GM21619 (cell line): ENCODE results near the gene SMARCAD1.
"Not testable (repeated sequence)": the region's sequence is repeated elsewhere in the genome, so short reads cannot be mapped to it uniquely, and the experiment has no call there.

Experiments
- ATAC-seq: cut with Tn5 transposase; IDR thresholded peaks from one replicate; pipeline ENCODE4 v1.9.1; 2021; ENCODE audit not compliant: unreplicated experiment

Gene SMARCAD1

GRCh38 chr4:94285666-94286065, 78.0 kb downstream of the SMARCAD1 start:
- ATAC-seq, result no peak

GRCh38 chr4:94290245-94290644, 82.6 kb downstream of the SMARCAD1 start:
- ATAC-seq, result no peak

GRCh38 chr4:94293981-94294380, 86.3 kb downstream of the SMARCAD1 start:
- not testable (repeated sequence) for ATAC-seq

- not testable (repeated sequence) for ATAC-seq
Measured at GRCh38 chr4:94295473-94295872, 87.8 kb downstream of the SMARCAD1 start.

GRCh38 chr4:94298725-94299252, 91.1 kb downstream of the SMARCAD1 start:
- no peak for ATAC-seq

GRCh38 chr4:94302191-94302590, 94.5 kb downstream of the SMARCAD1 start:
- ATAC-seq, result no peak

GRCh38 chr4:94304365-94304971, 96.8 kb downstream of the SMARCAD1 start:
- ATAC-seq, result peak; percentile 74

- no peak for ATAC-seq
Measured at GRCh38 chr4:94305466-94306225, 98.0 kb downstream of the SMARCAD1 start.

GRCh38 chr4:94306713-94307112, 99.0 kb downstream of the SMARCAD1 start:
- no peak for ATAC-seq

- no peak for ATAC-seq
Measured at GRCh38 chr4:94307231-94307871, 99.7 kb downstream of the SMARCAD1 start.

GRCh38 chr4:94319927-94320326, 112.3 kb downstream of the SMARCAD1 start:
- not testable (repeated sequence) for ATAC-seq

GRCh38 chr4:94325835-94326234, 118.2 kb downstream of the SMARCAD1 start:
- no peak for ATAC-seq

- ATAC-seq, result no peak
Measured at GRCh38 chr4:94329933-94330332, 122.3 kb downstream of the SMARCAD1 start.

GRCh38 chr4:94332983-94333590, 125.4 kb downstream of the SMARCAD1 start:
- ATAC-seq, result no peak

- ATAC-seq, result no peak
Measured at GRCh38 chr4:94333866-94334265, 126.2 kb downstream of the SMARCAD1 start.

GRCh38 chr4:94334476-94334875, 126.8 kb downstream of the SMARCAD1 start:
- no peak for ATAC-seq

GRCh38 chr4:94334962-94335361, 127.3 kb downstream of the SMARCAD1 start:
- no peak for ATAC-seq

GRCh38 chr4:94336303-94336702, 128.6 kb downstream of the SMARCAD1 start:
- no peak for ATAC-seq

- not testable (repeated sequence) for ATAC-seq
Measured at GRCh38 chr4:94336791-94337190, 129.1 kb downstream of the SMARCAD1 start.

- peak; percentile 79 for ATAC-seq
Measured at GRCh38 chr4:94338681-94339351, 131.2 kb downstream of the SMARCAD1 start.

GRCh38 chr4:94339779-94340178, 132.1 kb downstream of the SMARCAD1 start:
- no peak for ATAC-seq
